GM18870 (cell line): ENCODE data around the gene NKTR.

Experiments used
- ATAC-seq: cut with Tn5 transposase; IDR thresholded peaks from one replicate; pipeline ENCODE4 v1.9.1; 2021; ENCODE audit warnings: moderate library complexity; ENCODE audit not compliant: unreplicated experiment

NKTR gene

GRCh38 chr3:42649006-42649405 is 48.5 kb downstream of the NKTR start:
- no peak for ATAC-seq

GRCh38 chr3:42649783-42650182 is 49.3 kb downstream of the NKTR start:
- ATAC-seq, result no peak

GRCh38 chr3:42651248-42652091 is 51.0 kb downstream of the NKTR start:
- ATAC-seq, result no peak

- peak; percentile 14 for ATAC-seq
These were observed 51.7 kb downstream of the NKTR start for GRCh38 chr3:42652251-42652610.

- ATAC-seq, result peak; percentile 52
These were observed 52.3 kb downstream of the NKTR start for GRCh38 chr3:42652611-42653302.

- ATAC-seq, result no peak
These were observed 52.7 kb downstream of the NKTR start for GRCh38 chr3:42653303-42653559.

GRCh38 chr3:42653560-42654330 is 53.3 kb downstream of the NKTR start, which contains the start of gene ZBTB47:
TSS of gene ZBTB47 (plus strand) at chr3:42653697. CDS start at chr3:42658356, 4,659 bp downstream.
- ATAC-seq, result no peak

GRCh38 chr3:42654331-42655201 is 54.1 kb downstream of the NKTR start:
- no peak for ATAC-seq

GRCh38 chr3:42655331-42655888 is 54.9 kb downstream of the NKTR start:
- no peak for ATAC-seq

- no peak for ATAC-seq
These were observed 55.6 kb downstream of the NKTR start for GRCh38 chr3:42655980-42656679.

GRCh38 chr3:42656680-42657610 is 56.5 kb downstream of the NKTR start:
- ATAC-seq, result no peak

- ATAC-seq, result no peak
These were observed 57.2 kb downstream of the NKTR start for GRCh38 chr3:42657675-42658074.

GRCh38 chr3:42658091-42658770 is 57.7 kb downstream of the NKTR start:
- ATAC-seq, result no peak

- ATAC-seq, result no peak
These were observed 58.4 kb downstream of the NKTR start for GRCh38 chr3:42658771-42659390.

GRCh38 chr3:42659451-42660130 is 59.1 kb downstream of the NKTR start:
- ATAC-seq, result no peak

- ATAC-seq, result no peak
These were observed 59.7 kb downstream of the NKTR start for GRCh38 chr3:42660131-42660715.

GRCh38 chr3:42660898-42661297 is 60.4 kb downstream of the NKTR start:
- ATAC-seq, result no peak
